Peyer's patch (tissue), 4 donors: ENCODE data around the gene HNRNPA2B1.

ENCODE experiments used
- CTCF ChIP-seq, 6 experiments: fragments of 450-650 bp in 4 of 6; fragments of 200-600 bp in 2 of 6; sonication (generic) in 1 of 6; IDR thresholded peaks; one replicate each; pipeline ENCODE4 v1.5.1; 2017 to 2019; ENCODE audit warnings: antibody characterized with exemption in 6 of 6, mild to moderate bottlenecking in 3 of 6, moderate library complexity in 1 of 6
- POLR2A ChIP-seq, 2 donors: fragments of 450-650 bp; IDR thresholded peaks; one replicate each; pipeline ENCODE4 v1.5.1; 2017; ENCODE audit warnings: antibody characterized with exemption in 2 of 2, mild to moderate bottlenecking in 2 of 2, moderate library complexity in 2 of 2

- TF ChIP-seq CTCF (IDR thresholded peaks at IDR 0.05) (no peak), POLR2A (IDR thresholded peaks at IDR 0.05) (no peak)
These were observed 41.3 kb downstream of the HNRNPA2B1 start for GRCh38 chr7:26159243-26159642.
